Measurements from ENCODE around the gene AIMP1.
A peak's percentile ranks its signal among the peaks of the same experiment; 100 is the strongest.
"Not testable (repeated sequence)": the region's sequence is repeated elsewhere in the genome, so short reads cannot be mapped to it uniquely, and the experiment has no call there.

AIMP1 gene

GRCh38 chr4:106306561-106306960, 9.8 kb upstream of the AIMP1 start:
- intact Hi-C loops (cut with DNase I) = no loop called here
- DNase-seq = no peak

GRCh38 chr4:106312377-106312776, 4.0 kb upstream of the AIMP1 start:
- no peak for DNase-seq
- intact Hi-C loops (cut with DNase I) = no loop called here

- intact Hi-C loops (cut with DNase I) = no loop called here
- DNase-seq = no peak
Measured at GRCh38 chr4:106312997-106313522, 3.3 kb upstream of the AIMP1 start.

GRCh38 chr4:106314960-106315359, 1.4 kb upstream of the AIMP1 start:
- intact Hi-C loops (cut with DNase I) = no loop called here
- DNase-seq = no peak

GRCh38 chr4:106315476-106315967, 828 bp upstream of the AIMP1 start:
- intact Hi-C loops (cut with DNase I) = no loop called here
- DNase-seq = no peak

- intact Hi-C loops (cut with DNase I) = no loop called here
- no peak for DNase-seq
Measured at GRCh38 chr4:106316773-106317409, 541 bp downstream of the AIMP1 start.

GRCh38 chr4:106317815-106318214, 1.5 kb downstream of the AIMP1 start:
- intact Hi-C loops (cut with DNase I) = no loop called here
- DNase-seq = no peak

- no peak for DNase-seq
- intact Hi-C loops (cut with DNase I) = no loop called here
Measured at GRCh38 chr4:106318511-106318910, 2.2 kb downstream of the AIMP1 start.

- intact Hi-C loops (cut with DNase I) = no loop called here
- no peak for DNase-seq
Measured at GRCh38 chr4:106320235-106320634, 3.9 kb downstream of the AIMP1 start.

GRCh38 chr4:106321168-106321567, 4.8 kb downstream of the AIMP1 start:
- peak in 3 of 10 donors; percentile 64 to 82 (median 67) for DNase-seq
- intact Hi-C loops (cut with DNase I) = not testable (repeated sequence)

GRCh38 chr4:106321814-106322213, 5.5 kb downstream of the AIMP1 start:
- intact Hi-C loops (cut with DNase I); DNase-seq: not testable (repeated sequence)

GRCh38 chr4:106323119-106323518, 6.8 kb downstream of the AIMP1 start:
- intact Hi-C loops (cut with DNase I) = no loop called here
- DNase-seq = no peak

- no peak for DNase-seq
- intact Hi-C loops (cut with DNase I) = no loop called here
Measured at GRCh38 chr4:106325800-106326199, 9.4 kb downstream of the AIMP1 start.

- DNase-seq = no peak
- intact Hi-C loops (cut with DNase I) = no loop called here
Measured at GRCh38 chr4:106329041-106329618, 12.8 kb downstream of the AIMP1 start.

- no peak for DNase-seq
- intact Hi-C loops (cut with DNase I) = no loop called here
Measured at GRCh38 chr4:106333186-106333585, 16.8 kb downstream of the AIMP1 start.

GRCh38 chr4:106334741-106335470, 18.6 kb downstream of the AIMP1 start:
- no peak for DNase-seq
- intact Hi-C loops (cut with DNase I) = no loop called here

GRCh38 chr4:106336618-106337017, 20.3 kb downstream of the AIMP1 start:
- intact Hi-C loops (cut with DNase I) = no loop called here
- no peak for DNase-seq

GRCh38 chr4:106337916-106338315, 21.6 kb downstream of the AIMP1 start:
- DNase-seq = no peak
- intact Hi-C loops (cut with DNase I) = no loop called here

- DNase-seq = peak in 1 of 10 donors; percentile 50
- intact Hi-C loops (cut with DNase I) = no loop called here
Measured at GRCh38 chr4:106338671-106339070, 22.3 kb downstream of the AIMP1 start.

- intact Hi-C loops (cut with DNase I) = no loop called here
- DNase-seq = no peak
Measured at GRCh38 chr4:106339431-106339830, 23.1 kb downstream of the AIMP1 start.

GRCh38 chr4:106340774-106341173, 24.4 kb downstream of the AIMP1 start:
- DNase-seq = no peak

More at GRCh38 chr4:106340774-106341173, 24.4 kb downstream of the AIMP1 start:
- intact Hi-C loops (cut with DNase I) = no loop called here
